SIG-M5 treated with dmso at 0.1 percent for 504 hours (cell line): Measurements from ENCODE around the gene HDAC6.
A peak's percentile ranks its signal among the peaks of the same experiment; 100 is the strongest.
"Not testable (repeated sequence)": the region's sequence is repeated elsewhere in the genome, so short reads cannot be mapped to it uniquely, and the experiment has no call there.

Experiments used
- DNase-seq: peaks from one replicate; lab custom pipeline; 2025; ENCODE audit not compliant: unreplicated experiment; lab: John Stamatoyannopoulos, UW

The HDAC6 gene

DNA sequence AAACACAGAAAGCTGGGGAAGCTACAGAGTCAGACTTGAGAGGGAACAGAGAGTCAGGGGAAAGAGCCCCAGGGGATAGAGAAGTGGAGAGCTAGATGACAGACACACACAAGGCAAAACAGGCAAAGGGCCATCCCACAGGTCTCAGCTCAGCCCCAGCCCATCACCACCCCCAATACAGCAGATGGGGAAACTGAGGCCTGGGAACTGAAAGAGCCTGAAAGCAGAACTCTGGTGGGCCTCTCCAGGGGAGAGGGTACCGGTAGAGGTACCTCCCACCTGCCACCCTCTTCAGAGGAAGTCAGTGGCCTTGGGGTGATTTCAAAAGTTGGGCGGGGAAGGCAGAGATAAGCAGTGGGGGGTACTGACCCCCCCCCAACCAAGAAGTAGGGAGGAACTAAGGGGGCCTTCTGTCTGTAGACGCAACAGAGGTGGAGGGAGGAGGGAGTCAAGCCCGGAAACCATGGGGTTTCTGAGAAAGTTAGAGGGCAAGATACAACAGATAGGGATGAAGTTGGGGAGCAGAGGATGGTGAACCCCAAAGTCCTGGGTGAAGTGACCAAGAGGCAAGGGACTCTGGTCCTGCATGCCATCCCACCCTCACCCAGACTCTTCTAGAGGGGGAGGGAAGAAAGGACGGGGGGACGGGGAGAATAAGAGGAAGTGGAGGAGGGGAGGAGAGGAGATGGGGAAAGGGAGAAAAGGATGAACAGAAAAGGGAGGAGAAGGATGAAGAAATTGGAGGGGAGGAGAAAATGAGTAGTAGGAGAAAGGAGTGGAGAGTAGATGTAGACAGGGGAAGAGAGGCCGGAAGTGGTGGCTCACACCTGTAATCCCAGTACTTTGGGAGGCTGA is 12.3 kb upstream of the HDAC6 start:
- peak; percentile 9 for DNase-seq

DNA sequence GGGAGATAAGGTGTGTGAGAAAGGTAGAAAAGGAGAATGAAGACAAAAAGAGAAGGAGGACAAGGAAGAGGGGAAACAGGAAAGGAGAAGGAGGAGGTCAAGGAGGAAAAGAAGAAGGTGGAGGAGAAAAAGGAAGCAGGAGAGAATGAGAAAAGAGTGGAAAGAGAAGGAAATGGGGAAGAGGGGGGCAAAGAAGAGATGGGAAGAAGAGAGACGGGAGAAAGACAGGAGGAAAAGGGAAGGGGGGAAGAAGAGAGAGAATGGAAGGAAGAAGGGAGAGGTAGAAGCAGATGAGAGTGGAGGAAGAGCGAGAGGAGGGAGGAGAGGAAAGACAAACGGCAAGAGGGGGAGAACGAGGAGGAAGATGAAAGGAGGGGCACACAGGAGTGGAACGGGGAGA is 11.4 kb upstream of the HDAC6 start:
- DNase-seq: no peak

DNA sequence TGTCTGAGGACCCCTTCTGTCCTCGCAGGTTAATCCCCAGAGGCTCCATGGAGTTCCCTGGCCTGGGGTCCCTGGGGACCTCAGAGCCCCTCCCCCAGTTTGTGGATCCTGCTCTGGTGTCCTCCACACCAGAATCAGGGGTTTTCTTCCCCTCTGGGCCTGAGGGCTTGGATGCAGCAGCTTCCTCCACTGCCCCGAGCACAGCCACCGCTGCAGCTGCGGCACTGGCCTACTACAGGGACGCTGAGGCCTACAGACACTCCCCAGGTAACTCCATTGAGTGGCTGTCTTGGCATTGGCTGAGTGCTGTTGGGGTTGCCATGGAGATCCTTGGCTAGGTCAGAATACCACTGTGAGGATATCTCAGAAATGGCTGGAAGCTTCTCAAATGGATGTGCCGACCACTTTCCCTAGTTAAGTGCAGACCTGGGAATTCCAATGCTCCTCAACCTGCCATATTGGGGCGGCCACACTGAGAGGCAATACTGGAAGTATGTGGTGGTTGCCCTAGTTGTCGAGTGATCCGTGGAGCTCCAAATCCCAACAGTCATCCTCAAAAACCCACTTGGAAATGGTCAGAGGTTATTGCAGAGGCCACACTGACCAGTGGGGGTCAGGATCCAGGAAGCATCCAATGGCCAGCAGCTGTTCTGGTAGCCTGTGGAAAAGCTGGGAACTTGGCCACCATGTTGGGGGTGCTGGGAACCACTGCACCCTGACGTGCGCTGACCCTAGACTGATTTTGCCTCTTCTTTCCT is 10.6 kb upstream of the HDAC6 start:
- DNase-seq: no peak

DNA sequence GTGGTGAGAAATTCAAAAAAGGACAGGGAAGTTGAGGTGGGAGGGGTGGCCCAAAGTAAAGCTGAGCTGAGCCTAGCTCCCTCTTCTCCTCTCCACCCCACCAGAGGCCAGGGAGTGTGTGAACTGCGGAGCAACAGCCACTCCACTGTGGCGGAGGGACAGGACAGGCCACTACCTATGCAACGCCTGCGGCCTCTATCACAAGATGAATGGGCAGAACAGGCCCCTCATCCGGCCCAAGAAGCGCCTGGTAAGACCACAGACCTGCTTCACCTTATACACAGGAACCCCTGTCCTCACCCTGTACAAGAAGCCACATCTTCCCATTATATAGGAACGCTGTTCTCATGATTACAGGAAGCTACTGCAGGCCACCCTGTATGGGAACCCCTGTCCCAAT is 9.6 kb upstream of the HDAC6 start:
- DNase-seq: no peak

DNA sequence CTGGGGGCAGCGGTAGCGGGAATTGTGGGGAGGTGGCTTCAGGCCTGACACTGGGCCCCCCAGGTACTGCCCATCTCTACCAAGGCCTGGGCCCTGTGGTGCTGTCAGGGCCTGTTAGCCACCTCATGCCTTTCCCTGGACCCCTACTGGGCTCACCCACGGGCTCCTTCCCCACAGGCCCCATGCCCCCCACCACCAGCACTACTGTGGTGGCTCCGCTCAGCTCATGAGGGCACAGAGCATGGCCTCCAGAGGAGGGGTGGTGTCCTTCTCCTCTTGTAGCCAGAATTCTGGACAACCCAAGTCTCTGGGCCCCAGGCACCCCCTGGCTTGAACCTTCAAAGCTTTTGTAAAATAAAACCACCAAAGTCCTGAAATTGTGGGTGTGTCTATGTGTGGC is 7.9 kb upstream of the HDAC6 start:
- no peak for DNase-seq

DNA sequence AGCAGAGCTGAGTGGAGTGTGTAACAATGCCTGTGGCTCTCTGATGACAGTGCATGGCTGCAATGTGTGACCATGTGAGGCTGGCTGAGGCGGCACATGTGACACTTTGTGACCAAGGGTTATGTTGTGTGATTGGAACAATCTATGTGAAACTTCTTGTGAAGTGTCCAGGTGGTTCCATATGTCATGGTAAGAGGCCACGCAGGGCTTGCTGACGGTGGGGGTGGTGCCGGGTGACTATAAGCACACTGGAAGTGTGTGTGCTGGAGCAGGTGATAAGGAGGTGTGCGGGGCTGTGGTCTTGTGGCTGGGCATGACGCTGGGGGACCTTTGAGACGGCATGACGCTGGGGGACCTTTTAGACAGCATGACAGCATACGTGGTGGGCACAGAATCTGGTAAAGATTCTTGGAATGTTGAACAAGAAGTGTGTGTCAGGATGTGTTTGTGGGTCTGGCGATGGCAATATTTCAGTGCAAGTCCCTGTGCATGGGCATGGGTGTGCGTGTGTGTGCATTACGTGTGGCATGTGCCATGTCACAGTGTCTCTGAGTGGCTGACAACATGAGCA is 7.4 kb upstream of the HDAC6 start:
- DNase-seq: no peak

DNA sequence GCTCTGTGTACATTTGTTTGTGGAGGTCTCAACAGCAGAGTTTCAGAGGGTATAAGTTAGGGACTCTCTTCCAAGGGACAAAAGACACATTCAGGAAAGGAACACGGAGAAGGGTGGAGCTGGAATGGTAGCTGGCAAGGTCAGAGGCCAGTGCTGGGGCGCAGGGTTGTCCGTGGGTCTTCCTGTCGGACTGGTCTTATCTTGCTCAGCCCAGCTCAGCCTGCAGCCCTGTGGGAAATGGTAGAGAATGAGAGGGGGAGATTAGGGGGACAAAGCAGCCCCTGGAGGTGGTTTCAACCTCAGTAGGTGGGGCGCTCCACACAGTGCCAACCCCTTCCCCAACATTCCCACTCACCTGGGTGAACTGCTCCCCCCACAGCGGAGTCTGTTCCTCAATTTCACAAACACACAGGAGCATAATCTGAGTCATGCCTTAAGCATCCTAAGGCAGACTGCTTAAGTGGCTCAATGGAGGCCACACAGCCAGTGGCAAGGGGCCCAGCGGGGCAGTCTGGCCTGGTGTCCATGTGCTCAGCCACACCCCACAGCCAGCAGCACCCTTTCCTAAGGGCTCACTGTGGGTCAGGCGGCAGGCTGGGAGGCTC is 6.9 kb upstream of the HDAC6 start:
- DNase-seq: no peak

DNA sequence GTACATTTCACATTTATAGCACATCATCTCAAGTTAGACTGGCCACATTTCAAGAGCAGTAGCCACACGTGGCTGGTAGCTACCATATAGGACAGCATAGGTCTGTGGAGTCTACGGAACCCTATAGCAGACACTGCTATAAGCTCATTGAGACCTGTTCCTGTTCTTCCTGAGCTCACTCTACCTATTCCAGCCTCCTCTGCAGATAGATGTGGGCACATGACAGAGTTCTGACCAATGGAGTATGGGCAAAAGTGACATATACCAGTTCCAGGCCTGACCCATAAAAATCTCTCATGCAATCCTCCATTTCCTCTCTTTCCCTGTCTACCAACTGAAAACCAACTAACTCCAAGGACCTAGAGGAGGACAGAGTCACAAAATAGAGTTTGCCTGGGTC is 3.5 kb upstream of the HDAC6 start:
- no peak for DNase-seq

DNA sequence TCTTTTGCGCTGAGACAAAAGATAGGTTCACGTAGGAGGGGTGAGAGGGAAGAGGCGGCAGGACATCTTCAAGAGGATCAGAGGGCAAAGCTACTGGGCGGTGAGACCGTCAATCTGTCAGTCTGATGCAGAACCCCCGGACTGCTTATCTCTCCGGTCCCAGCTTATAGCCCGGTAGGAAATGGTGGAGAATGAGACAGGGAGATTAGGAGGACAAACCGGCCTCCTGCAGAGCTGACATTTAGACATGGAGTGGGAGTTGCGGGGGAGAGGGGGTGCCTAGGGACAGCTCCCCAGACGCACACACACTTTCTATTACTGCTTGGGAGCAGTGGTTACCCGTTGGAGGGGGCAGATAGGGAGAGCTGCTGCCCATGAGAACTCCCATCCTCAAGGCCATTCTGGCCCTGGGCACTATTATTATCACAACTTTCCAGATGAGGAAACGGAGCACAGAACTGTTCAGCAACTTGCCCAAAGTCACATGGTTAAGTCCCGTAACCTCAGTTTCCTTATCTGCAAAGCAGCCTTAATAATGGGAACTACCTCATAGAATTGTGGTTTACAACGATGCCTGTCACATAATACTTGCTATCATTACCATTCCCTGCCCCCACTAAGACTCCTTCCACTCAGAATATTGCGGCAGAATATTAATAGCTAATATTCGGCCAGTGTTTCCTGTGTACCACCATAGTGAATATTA is 1.1 kb upstream of the HDAC6 start:
- no peak for DNase-seq

DNA sequence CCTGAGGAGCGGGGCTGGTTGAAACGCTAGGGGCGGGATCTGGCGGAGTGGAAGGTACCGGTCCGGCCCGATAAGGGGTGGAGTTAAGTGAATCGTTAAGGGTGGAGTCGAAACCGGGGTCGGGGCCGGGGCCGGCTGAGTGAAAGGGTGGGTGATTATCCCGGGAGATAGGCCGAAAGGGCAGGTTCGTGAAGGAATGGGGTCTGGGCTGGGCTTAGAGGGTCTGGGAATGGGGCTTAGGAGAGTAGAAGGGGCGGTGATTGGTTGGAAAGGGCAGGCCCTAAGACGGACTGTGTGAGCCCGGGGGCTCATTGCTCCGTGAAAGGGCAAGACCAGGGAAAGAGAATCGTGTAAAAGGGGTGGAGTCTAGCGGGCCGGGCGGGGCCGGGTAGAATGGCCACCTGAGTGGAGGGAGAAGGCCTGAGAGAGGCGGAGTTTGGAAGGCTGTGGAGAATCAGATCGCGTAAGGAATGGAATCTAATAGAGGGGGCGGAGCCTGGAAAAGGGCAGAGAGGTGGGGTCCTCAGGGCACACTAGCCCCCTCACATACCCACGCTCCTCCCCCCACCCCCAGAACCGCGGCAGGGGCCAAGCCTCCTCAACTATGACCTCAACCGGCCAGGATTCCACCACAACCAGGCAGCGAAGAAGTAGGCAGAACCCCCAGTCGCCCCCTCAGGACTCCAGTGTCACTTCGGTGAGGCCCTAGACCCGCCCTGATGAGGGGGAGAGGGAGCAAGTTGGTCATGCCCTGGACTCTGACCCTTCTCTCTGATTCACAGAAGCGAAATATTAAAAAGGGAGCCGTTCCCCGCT is 430 bp downstream of the HDAC6 start:
- DNase-seq: peak; percentile 80

DNA sequence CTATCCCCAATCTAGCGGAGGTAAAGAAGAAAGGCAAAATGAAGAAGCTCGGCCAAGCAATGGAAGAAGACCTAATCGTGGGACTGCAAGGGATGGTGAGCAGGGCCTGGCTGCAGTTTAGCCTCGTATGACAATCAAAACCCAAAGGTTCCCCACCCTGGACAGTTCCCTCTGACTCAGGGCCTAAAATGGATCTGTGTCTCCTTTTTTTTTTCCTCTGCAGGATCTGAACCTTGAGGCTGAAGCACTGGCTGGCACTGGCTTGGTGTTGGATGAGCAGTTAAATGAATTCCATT is 986 bp downstream of the HDAC6 start:
- DNase-seq: no peak

DNA sequence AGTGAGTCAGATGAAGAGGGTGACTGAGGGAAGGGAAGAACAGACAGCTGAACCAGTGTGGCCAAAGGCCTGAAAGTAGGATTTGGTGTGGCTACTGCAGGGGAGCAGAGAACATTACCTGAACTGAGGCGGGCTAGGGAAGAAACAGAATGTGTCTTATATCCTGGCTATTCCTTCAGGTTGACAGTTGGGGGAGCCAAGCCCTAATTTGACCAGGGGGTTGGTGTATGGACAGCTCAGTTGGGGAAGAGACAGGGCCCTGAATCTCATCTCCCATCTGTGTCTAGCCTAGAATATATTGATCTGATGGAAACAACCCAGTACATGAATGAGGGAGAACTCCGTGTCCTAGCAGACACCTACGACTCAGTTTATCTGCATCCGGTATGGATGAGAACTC is 4.2 kb downstream of the HDAC6 start:
- DNase-seq: no peak

DNA sequence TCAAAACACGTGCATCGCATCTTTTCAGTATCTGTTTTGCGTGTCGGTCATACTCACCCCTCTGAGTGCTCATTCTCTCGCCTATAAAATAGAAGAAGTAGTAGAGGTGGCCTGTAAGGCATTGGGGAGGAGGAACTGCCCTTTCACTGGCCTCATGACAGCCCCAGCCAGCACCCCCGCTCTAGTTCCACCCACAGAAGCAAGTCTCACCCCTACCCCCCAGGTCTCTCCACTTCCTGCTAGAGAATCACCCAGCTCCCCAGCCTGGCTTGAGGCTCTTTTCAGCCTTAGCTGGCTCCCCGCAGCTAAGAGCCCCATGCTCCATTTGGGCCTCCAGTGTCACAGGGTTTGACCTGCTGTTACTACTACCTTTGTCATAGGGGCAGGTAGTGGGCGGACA is 11.8 kb downstream of the HDAC6 start:
- no peak for DNase-seq

DNA sequence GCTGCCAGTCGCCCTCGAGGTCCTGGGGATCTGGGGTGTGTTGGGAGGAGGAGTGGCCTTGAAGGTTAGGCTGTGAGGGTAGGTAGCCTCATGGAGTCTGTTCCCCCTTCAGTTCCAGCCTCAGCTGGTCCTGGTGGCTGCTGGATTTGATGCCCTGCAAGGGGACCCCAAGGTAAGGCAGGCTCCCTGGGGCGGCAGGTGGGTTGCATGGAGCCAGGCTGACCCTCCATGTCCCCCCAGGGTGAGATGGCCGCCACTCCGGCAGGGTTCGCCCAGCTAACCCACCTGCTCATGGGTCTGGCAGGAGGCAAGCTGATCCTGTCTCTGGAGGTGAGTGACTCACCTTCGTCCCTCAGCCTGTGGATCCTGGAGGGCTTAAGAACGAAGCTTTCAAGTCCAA is 12.9 kb downstream of the HDAC6 start:
- no peak for DNase-seq

DNA sequence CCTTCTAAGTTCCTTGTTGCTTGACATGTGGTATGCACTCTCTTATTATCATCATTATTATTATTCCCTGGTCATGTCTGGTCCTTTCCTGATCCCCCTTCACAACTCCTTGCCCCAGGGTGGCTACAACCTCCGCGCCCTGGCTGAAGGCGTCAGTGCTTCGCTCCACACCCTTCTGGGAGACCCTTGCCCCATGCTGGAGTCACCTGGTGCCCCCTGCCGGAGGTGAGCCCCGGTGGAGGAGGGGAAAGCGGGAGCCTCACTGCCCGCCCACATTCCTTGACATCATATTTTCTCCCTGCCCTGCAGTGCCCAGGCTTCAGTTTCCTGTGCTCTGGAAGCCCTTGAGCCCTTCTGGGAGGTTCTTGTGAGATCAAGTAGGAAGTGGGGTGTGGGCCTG is 13.4 kb downstream of the HDAC6 start:
- DNase-seq: no peak

DNA sequence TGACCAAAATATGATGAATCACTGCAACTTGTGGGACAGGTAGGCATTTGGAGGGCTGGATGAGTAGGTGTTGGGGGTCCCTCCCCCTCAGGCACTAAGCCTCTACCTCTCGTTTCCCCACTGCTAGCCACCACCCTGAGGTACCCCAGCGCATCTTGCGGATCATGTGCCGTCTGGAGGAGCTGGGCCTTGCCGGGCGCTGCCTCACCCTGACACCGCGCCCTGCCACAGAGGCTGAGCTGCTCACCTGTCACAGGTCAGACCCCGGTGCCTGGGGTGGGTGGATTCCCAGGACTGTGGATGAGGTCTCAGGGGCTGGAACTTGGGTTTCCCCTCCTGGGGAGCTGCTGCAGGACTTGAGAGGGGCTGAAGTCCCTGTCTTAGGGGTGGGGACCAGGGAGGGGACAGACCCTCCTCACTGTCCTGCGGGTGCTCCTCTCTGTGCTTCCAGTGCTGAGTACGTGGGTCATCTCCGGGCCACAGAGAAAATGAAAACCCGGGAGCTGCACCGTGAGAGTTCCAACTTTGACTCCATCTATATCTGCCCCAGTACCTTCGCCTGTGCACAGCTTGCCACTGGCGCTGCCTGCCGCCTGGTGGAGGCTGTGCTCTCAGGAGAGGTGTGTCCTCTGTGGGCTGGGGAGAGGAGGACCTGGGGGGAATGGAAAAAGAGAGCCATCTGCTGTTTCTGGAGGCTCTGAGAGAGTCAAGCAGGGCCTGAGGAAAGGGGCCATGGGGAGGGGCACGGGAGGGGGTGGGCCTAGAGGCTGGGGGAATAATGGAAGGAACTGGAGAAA is 14.3 kb downstream of the HDAC6 start:
- DNase-seq: no peak

DNA sequence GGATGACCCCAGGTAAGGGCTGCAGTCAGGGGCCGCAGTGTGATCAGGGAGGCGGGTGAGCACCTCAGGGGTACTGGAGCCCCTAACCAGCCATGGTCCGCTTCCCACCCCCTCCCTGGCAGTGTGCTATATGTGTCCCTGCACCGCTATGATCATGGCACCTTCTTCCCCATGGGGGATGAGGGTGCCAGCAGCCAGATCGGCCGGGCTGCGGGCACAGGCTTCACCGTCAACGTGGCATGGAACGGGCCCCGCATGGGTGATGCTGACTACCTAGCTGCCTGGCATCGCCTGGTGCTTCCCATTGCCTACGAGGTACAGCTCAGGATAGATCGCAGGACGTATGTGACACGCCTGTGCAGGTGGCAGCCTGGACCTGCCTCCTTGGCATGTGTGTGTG is 16.2 kb downstream of the HDAC6 start:
- DNase-seq: no peak

DNA sequence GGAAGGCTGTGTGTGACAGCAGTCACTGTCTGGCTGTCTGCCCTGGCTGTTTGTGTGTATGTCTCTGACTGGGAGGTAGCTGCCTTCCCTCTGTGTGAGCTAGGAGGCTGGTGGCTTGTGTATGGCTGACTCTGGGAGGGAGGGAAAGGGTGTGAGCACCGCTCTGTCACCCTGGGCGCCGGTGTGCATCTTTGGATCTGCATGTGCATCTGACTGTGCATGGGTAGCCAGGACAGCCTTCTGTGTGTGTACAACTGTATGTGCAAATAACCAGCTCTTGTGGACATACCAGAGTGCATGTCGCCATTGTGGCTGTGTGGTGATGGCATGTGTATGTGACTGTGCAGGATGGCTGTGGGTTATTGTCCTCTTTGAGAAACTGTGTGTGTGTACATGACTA is 17.0 kb downstream of the HDAC6 start:
- no peak for DNase-seq

DNA sequence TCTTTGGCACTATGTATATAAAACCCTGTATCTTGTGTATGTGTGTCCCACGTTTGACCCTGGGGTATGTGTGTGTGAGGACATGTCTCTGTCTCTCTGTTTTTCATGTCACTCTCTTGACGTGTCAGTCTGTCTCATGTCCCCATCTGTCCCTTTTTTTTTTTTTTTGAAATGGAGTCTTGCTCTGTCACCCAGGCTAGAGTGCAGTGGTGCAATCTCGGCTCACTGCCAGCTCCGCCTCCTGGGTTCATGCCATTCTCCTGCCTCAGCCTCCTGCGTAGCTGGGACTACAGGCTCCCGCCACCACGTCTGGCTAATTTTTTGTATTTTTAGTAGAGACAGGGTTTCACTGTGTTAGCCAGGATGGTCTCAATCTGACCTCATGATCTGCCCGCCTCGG is 17.5 kb downstream of the HDAC6 start:
- not testable (repeated sequence) for DNase-seq

DNA sequence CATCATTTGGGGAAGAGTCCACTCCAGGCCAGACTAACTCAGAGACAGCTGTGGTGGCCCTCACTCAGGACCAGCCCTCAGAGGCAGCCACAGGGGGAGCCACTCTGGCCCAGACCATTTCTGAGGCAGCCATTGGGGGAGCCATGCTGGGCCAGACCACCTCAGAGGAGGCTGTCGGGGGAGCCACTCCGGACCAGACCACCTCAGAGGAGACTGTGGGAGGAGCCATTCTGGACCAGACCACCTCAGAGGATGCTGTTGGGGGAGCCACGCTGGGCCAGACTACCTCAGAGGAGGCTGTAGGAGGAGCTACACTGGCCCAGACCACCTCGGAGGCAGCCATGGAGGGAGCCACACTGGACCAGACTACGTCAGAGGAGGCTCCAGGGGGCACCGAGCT is 21.2 kb downstream of the HDAC6 start:
- no peak for DNase-seq
